GOT3 (cell line): ENCODE results near the gene SLC9A3.

Experiments used
- DNase-seq: peaks from one replicate; lab custom pipeline; 2025; ENCODE audit warnings: mixed read lengths; lab: John Stamatoyannopoulos, UW

SLC9A3 gene

DNA sequence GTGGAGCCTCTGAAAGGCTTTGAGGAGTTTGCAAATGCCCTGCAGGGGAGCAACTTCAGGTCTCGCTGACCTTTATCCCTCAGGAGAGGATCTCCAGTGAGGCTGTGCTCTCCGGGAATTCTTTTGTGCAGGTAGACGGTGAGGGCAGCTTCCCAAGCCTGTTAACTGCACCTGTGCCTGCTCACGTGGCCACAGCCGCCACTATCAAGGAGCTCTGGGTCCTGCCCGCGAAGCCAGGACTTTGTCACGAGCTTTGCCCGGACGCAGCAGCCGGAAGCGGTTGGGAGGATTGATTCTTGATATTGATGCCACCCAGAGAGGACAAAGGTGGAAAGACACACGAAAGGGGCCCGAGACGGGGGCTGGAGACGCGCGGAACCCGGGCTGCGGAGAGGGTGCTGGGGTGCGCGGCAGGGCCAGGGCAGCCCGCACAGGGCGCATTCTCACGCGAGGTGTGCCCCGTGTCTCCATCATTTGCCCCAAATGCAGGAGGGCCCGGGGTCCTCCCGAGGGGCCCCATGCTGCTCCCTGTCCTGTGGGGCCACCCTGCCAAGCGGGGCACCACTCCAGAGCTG, 18.2 kb downstream of the SLC9A3 start:
- DNase-seq = no peak

DNA sequence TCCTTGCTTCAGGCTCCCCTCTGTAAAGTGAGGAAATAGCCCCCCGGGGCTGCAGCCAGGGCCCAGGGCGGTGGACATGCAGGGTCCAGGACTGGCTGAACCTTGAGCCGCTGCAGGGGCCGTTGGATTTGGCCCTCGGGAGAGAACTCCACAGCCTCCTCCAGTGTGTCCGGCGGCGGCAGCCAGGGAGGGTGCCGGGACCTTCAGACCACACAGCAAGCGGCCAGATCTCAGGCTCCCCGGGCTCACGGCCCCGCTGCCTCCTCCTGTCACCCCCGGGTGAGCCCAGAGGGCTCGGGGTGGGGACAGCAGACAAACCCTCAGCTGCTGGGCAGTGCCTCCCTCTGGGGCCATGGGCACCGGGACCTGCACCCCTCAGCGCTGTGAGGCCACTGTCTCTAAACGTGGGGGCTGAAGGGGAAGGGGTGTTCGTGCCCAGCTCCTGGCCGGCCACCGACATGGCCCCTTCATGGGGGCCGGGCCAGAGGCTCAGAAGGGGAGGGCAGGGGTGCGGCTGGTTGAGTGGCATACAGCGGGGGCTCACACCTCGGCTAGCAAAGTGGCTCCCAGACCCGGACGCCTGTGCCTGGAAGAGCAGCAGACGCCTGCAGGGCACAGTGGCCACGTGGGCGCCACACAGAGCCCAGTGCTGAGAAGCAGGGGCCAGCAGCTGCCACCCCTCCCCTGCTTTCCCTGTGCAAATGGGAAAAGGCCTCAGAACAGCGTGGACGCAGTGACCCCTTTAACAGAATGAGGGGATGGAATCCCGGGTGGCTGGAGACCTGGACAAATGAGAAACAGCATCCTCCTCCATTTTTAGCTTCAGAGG, 19.7 kb downstream of the SLC9A3 start:
- DNase-seq = no peak

DNA sequence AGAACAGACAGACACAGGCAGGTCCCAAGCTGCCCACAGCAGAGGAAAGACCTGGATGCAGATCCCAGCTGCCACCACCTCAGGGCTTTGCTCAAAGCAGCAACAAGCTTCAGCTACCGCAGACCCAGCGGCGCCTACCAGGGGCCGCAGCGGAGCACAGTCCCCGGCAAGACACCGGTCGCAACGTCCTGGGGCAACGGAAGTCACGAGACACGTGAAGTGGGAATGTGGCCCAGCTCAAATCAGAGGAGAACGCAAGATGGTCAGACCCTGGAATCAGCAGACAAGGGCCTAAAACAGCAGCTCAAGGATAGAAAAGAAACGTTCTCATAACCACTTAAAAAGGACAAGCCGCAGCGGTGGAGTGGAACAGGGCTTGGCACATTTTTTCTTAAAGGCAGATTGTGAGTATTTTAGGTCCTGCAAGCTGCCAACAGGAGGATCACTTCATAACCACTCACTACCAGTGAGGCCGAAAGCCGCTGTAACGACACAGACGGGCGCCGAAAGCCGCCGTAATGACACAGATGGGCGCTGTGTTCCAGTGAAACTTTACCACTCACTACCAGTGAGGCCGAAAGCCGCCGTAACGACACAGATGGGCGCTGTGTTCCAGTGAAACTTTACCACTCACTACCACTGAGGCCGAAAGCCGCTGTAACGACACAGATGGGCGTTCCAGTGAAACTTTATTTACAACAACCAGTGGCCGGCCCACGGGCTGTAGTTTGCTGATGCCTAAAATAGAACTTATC, 21.7 kb downstream of the SLC9A3 start:
- DNase-seq = no peak

DNA sequence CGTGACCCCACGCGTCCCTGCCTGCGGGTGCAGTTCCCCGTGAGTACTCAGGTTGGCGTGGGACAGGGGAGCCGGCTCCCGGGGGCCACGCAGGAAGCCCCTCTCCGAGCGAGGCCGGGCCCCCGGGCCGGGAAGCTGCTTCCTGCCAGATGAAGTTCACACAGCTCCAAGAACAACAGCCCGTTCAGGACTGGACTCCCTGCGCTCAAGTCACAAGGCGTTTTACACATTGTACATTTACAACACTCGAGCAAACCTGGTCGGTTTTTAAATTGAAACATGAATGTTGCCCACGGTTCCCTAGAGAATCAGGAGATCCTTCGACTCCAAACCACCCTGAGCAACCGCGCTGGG, 22.4 kb downstream of the SLC9A3 start:
- DNase-seq = no peak

DNA sequence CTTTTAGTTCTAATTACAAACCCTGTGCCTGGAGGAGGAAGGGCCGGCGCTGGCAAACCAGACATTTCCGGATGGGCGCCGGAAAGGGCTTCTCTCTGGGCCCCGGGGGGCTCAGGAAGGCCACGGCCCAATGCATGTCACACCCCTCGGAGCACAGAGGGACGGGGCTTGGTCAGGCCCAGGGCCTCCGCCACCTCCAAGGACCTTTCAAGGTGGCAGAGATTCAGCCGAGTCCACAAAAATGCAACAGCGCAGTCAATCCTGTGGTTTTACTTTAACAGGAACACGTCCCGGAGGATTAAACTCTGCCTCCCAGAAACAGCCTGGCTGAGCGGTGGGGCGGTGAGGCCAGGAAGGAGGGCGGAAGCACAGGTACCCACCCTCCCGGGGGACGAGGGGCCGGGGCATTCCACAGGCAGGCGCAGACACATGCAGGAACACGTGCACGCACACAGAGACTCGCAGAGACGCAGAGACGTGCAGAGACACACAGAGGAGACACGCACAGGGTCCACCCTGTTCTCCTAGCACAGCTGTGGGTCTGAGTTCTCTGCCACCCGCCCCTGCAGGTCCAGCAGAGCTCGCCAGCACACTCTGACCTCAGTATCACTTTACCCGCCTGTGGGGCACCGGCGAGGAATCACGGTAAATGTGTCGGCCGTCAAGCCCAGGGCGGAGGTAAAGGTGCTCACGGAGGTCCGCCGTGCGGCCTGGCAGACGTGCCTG, 23.0 kb downstream of the SLC9A3 start:
- no peak for DNase-seq

DNA sequence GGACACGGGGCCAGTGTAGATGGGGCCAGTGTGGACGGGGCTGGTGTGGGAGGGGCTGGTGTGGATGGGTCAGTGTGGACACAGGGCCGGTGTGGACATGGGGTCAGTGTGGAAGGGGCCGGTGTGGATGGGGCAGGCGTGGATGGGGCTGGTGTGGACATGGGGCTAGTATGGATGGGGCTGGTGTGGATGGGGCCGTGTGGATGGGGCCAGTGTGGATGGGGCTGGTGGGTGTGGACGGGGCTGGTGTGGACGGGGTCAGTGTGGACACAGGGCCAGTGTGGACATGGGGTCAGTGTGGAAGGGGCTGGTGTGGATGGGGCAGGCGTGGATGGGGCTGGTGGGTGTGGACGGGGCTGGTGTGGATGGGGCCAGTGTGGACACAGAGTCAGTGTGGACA, 23.8 kb downstream of the SLC9A3 start:
- no peak for DNase-seq

DNA sequence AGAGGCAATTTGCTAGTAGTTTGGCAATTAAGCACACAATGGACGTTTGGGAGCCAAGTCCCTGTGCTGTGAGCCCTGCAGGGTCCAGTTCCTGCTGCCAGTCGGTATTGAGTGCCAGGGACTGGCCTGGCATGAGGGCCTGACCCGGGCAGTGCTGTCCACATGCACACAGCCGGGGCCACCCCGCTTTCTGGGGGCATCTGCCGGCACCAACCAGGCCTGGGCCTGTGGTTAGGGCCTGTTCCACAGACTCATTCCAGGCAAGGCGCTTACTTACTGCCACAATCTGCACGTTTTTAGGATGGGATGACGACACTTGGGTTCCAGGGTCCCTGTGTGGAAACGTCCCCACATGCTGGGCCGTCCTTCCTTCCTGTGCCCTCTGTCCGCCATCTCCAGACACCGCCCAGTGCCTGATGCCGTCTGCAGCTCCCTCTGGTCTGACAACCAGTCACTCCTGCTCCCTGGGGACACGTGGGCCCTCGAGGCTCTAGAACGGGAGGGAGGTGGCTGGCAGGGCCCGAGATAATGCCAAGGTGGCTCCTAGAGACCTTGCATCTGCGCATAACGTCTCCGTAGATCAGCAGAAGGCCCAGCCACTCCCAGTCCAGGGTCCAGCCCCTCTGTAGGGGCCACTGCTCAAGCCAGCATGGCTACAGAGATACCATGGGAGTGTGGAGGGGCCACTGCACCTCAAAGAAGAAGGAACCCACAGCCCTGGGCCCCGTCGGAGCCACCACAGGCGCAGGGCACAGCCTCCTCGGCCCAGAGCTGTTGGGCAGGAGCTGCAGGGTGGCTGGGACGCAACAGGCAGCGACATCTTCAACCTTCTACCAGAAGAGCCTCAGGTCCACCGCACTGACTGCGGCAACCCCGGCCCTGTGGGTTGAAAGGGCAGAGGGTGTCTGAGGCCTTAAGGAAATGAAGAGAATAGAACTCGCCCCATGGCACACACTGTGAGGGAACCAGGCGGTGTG, 24.7 kb downstream of the SLC9A3 start:
- DNase-seq = no peak

DNA sequence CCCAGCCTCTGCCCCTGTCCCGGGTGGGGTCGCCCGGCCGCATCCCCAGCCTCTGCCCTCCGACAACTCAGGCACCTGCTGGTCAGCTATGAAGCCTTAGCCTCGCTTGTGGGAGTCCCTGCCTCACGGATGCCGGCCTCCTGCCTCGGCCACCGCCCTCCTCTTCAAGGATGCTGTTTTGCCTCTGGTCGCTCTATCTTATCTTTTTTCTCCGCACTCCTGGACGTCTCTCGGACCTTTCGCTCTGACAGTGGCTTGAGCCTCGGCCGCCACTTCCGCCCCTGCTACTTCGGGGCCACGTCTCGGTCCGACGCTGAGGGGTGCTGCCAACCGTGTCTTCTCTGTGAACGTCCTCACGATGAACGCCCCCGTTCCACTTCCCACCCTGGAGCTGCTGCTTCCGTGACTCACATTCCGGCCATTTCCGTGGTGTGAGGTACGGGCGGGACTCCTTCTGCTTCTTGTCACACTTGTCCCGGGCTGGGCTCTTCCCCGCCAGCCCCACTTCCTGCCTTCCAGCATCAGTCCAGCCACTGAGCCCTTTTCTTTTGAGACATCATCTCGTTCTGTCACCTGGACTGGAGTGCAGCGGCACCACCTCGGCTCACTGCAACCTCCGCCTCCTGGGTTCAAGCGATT, 26.3 kb downstream of the SLC9A3 start:
- DNase-seq = no peak

DNA sequence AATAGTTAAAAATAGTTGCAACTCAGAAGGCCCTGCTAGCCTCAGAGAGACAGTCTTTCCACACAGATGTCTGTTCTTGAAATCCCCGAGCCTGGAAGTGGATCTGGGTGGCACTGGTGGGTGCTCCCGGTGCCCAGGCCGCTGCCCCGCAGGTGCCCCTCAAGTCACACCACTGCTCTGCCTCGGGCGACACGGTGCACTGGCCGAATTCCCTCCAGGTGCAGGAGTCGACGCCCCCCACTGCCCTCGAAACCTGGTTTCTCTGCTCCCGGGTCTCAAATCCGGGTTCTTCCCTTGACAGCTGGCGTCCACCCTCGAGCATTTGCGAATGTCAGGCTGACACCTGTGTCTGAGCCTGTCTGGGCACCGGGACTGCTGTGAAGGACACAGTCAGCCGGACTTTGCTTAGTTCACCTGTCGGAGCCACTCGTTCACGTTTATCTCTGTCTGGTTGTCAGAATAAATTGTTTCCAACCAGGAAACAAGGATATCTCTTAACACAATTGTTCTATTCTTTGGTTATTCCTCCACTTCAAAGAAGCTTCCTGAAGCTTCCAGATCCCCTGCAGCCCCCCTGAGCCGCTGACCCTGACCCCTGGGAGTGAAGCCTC, 27.1 kb downstream of the SLC9A3 start:
- DNase-seq = no peak

DNA sequence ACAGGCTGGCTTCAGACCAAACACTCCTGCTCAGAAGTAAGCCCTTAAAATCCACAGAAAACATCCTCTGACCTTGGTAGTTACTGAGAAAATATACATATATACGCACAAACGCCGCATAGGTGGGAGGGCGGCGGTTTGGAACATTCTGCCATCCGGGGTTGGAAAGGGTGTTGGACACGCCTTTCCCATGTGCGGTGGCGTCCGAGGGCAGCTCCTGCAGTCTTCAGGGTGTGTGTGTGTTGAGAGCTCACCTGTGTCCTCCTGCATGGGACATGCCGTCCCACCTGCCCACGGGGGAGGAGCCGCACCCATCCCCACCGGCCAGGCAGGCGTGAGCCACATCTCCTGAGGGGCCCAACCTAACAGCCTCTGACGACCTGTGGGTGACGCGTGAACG, 28.2 kb downstream of the SLC9A3 start:
- no peak for DNase-seq

DNA sequence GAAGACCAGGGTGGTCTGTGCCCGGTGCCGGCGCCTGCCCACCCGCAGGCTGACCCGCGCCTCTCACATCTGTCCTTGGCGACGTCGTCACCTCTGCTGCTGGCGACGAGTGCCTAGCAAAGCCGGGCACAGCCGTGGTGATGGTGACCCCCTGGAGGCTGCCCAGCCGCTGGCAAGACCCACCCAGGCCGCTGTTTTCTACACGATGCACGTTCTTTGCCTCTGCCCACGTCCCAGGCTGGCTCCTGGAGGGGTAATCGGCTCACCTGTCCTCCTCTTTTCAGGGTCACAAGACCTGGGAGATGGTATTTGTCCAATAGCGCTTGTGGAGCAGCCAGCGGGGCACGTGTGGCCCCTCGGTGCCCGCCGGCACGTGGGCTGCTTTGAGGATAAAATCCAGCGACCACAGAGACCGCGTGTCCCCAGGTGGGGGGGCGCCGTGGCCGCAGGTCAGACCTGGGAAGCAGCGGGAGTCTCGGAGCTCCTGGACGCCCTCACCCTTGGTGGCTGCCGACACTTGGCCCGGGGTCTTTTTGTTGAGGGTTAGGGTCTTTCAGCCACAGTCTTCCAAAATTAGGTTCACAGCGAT, 29.5 kb downstream of the SLC9A3 start:
- no peak for DNase-seq

DNA sequence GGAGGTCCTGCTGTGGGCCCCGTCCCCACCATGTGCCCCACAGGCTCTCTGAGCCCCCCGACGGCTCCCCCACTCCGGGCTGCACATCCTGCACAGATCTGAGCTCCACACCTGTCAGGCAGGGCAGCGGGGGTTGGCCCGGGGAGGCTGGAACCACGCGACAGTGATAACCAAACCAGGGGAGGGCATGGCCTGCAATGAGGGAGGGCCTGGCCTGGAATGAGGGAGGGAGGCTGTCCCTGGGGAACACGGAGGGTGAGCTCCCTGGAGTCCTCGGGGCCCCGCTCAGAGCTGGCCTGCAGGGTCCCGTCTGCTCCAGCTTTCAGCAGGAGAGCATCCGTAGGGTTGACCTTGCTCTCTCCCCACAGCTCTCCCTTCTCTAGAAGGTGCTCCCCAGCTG, 30.5 kb downstream of the SLC9A3 start:
- no peak for DNase-seq

DNA sequence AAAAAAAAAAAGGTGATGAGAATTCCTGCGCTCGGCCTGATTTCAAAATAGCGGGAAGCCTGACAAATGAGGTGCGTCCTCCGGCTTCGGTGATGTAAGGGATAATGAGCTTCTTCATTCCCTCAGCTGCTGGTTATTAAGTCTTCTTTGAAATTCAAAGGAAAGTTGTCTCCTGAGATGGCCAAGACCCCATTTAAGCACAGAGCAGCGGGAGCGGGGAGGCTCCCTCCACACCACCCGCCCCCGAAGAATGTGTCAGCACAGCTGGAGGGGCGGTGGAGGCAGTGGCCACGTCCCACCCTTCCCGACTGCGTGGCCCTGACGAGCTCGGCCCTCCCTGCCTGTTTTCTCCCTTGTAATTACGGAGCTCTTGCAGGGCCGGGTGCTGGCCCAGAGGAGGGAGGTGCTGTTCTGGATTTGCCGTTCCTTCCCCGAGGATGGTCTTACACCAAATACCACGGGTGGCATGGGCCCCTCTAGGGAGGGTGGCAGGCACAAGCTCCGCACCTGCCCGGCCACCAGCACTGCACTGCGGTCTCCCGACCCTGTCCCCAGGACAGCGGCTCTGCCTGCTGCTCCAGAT, 31.0 kb downstream of the SLC9A3 start:
- no peak for DNase-seq

DNA sequence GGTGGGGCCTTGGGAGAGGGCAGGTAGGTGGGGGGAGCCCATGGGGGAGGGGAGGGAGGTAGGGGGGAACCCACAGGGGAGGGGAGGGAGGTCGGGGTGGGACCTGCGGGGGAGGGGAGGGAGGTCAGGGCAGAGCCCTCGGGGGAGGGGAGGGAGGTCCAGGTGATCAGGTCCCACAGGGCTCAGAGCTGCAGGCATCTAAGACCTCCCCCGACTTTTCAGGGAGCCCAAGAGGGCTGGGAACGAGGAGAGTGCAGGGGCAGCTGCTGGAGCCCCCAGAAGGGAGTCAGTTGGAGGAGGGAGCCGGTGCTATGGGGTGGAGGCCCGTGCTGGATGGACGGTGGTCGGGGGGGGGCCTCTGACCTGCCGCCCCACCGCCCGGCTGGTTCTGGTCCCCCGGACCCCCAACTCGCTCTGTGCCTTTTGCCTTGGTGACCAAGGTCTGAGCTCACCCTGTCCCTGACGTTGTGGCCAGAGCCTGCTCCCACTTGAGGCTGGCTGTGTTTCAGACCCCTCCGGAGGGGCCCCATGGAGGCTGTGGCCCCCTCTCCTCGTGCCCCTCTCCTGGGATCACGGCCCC, 31.8 kb downstream of the SLC9A3 start:
- DNase-seq = no peak

DNA sequence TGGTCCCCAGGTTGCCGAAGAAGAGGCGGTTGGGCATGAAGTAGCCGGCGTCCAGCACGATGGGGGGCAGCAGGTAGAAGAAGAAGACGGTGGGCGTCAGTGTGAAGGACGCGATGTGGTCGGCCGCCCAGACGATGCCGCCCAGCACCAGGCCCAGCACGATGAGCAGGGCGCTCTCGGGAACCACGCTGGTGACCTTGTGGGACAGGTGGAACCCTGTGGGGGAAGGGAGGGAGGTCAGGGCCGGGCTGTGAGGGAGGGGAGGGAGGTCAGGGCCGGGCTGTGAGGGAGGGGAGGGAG, 32.4 kb downstream of the SLC9A3 start:
- DNase-seq = no peak

DNA sequence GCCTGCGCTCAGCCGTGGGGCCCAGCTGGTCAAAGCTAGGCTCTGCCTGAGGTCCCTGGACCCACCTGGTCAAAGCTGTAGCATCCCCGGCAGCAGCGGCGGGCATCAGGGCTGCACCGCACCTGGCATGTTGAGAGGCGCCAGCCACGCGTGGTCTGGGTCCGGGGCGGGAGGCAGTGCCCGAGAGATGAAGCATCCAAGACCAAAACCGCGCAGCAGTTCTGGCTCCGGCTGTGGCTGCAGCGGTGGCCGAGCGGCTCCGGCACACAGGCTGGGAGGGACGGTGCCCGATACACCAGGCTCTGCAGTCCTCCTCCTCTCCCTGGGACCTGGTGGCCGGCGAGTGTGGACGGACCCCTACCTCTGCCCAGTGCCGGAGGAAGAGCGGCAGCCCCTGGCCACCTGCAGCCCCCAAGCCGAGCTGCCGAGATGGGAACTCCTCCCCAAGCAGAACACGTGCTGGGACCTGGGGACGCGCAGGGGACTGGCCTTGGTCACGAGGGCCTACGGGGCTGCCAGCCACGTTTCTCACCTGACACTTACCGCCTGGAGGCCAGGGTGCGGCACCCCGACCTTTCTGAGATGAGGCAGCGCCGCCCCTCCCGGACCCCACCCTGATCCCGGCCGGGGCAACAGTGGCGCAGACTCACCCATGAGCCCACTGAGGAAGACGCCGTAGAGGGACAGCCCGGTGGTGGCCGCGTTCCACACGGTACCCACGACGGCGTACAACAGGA, 33.0 kb downstream of the SLC9A3 start:
- no peak for DNase-seq

DNA sequence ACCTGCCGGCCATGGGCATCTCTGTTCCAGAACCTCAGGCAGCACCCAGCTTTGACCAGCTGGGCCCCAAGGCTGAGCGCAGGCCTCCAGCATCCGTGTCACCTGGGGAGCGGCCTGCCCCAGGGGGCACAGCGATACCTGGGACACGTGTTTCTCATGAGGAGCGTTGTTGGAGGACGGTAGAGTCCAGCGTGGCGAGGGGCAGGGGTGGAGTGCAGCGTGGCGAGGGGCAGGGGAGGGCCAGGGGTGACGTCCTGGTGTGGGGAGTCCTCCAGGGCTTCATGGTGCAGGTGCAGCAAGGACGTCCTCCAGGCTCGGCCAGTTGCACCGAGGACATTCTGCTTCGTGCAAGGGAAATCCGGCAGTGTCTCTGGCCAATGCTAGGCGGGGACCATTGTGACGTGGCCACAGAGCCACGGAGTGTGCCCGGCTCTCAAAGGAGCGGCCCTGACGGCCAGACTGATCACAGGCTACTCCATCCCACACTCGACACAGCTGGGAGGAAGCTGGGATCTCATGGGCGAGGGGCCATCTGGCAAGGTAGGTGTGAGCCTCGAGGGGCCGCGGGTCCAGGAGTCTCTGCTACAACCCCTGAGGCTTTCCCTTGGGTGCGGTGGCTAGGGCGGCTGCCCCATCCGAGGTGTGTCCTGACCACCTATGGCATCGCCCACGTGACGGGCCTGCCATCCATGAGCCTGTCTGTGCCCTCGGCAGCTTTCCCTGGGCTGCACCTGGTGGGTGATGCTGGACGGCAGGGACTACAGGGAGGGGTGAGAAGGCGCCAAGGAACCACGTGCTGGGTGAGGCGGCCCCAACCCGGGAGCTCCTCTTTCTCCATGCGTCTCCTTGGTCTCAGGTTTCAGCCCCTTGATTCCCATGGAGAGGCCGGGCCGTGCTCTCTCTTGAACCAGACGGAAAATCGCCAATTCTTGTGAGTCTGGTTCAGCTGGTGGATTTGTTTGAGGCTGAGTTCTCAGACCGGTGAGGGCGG, 33.8 kb downstream of the SLC9A3 start:
- no peak for DNase-seq

DNA sequence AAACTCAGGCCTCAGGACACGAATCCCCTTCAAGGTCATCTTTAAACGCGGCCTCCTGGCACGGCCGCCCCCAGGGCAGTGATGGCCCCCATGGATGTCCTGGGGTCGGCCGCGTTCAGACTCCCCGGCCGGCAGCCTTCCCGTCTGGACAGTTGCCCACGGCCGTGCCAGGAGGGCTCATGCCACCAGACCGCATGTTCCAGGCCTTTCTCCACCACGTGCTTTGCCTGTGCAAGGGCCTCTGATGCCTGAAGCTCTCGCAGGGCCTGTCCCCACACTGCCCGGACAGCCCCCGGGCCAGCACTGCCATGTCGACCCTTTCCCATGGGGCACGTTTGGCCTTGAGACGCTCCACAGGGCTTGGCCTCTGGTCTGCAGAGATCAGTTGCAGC, 34.6 kb downstream of the SLC9A3 start:
- DNase-seq = no peak
